Islet of Langerhans (tissue), 1 donor: Measurements from ENCODE around the gene CCNL2.
"Not testable (repeated sequence)": the region's sequence is repeated elsewhere in the genome, so short reads cannot be mapped to it uniquely, and the experiment has no call there.

Experiments
- FAIRE-seq: peaks from one replicate; lab custom pipeline; 2011; peaks lifted over from hg19 to GRCh38; lab: Jason Lieb, UNC

The CCNL2 gene

DNA sequence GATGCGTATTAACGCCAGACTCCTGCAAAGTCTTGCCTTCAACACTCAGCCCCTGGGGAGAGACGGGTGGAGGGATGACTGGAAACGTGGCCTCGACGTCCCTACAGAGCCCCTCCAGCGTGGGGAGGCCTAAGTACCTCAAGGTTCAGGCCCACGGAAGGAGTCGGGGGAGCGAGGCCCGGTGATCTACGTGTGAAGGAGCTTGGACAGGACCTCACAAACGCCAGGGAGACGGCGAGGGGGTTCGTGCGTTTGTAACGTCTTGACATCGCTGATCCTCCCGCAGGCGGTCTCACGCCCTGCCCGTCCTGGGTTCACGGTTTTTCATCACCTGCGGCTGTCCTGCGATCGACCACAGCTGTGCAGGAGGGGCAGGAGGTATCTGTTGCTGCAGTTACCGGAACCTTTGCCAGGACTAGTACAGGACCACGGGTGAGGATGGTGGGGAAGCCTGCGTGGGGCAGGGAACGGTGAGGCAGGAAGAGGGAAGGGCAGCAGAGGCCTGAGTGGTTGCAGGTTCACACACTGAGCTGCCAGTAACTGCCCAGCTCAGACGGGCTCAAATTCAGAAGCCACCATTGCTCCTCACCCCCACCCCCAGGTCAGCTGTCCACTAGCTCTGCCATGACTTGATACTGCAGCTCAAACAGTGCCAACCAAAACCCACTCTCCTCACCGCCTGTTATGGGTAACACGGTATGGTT, 889 bp upstream of the CCNL2 start:
- no peak for FAIRE-seq

DNA sequence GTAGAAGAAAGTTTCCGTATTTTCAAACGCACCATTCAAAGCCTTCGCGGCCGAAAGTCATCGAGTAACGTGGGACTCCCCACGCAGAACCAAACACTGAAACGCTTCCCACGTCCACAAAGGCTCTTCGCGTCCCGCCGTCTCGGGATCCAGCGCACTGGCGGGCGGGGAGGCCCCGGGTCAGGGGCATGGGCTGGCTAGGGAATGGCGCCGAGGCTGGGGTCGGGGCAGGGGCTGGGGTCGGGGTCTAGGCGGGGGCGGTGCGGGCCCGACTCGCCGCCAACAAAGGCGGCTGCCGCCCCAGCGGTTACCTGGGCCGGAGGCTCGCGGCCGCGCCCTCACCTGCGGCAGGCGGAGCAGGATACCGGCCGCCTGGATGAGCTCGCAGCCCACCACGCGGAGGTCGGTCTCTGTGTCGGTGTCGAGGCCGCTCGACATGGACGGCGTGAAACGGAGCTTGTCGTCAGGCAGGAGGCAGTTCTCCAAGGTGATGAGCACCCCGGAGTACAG, 403 bp downstream of the CCNL2 start:
- FAIRE-seq = no peak

DNA sequence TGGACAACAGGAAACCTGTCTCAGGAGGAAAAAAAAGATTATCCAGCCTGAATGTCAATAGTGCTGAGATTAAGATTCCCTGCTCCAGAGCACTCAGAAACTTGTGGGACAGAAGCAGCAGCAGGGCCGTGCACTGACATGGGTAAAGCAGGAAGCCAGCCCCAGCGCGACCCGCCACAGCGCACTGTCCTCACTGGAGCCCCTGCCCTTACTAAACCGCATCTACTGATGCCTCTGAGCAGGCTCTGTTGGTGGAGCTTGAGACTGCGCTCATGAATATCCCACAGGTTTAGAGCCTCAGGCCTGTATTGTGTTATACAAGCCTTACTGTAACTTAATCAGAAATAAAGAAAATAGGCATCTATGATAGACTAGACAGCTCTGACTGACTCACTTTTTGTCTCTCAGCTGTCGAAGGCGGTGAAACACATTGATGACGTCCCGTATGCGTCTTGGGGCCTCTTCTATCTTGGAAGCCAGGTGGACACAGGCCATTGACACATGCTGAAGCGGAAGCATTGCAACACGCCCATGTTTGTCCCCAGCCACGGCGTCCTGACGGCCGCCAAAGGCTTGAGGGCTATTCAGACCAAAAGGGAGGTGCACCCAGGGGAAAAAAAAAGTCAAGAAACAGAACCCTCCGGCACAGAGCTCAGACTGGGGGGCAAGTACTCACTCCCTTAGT, 1.2 kb downstream of the CCNL2 start:
- no peak for FAIRE-seq

DNA sequence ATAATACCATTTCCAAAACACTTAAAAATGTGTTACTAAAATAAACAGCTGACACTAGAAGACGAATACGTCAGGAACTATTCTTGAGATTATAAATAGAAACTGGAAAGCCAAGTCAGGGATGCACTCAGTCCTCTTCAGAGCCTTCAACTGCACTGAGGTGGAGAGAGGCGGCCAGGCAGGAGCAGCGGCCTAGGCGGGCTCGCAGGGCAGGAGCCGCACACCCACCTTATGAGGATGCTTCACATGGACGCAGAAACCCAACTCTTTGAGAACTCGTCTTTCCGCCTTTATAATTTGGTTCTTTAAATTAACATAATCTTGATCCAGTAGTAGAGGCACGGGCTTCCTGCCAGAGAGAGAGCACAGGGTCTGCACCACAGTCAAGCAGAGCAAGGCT, 4.0 kb downstream of the CCNL2 start:
- no peak for FAIRE-seq

DNA sequence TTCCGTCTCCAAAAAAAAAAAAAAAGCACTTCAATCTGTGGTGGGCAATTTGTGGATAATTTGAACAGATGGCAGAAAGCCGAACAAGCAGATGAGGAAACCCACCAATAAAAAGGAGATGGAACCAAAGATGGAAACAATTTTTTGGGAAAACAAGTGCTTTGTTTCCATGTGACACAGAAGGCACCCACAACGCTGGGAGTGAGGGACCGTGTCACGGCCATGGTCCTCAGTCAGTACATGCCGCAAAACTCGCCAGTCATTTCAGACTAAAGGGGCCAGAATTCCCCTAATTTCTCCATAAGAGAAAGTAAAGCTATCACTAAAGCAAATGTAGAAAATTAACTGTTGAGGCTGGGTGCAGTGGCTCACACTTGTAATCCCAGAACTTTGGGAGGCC, 5.0 kb downstream of the CCNL2 start:
- FAIRE-seq = no peak

DNA sequence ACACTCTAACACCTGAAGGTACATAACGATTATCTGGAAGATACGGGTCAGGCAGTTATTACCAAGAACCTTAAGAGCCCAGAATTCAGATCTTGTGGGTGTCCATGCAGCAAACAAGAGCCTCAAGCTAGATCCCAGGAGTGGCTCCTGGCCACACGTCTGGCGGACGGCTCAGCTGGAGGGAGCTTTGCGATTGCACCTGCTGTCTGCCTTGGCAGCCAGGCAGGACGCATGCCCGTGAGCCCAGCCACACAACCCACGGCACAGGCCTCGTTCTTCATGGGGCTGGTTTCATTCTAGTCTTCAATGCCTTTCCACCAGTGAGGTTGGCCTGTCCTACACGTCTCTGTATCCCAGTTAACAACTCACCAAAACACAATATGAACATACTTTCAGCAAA, 5.7 kb downstream of the CCNL2 start:
- FAIRE-seq = no peak

DNA sequence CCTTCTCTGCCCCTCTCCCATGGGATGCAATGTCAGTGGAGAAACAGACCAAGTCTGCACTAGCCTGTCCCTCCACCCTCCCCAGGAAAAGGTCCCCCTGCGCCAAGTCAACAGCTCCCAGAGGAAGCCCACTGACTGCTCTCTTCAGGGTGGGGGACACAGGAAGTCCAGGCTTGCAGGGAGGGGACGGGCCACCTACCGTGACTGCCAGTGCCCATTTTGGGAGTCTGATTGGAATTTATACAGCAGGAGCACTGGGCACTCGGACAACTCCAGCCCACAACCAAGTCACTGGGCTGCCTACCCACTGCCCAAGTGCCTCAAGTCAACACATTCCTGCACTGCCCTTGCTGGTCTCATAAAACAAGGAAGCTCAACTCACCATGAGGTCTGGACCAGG, 6.1 kb downstream of the CCNL2 start:
- FAIRE-seq = no peak

DNA sequence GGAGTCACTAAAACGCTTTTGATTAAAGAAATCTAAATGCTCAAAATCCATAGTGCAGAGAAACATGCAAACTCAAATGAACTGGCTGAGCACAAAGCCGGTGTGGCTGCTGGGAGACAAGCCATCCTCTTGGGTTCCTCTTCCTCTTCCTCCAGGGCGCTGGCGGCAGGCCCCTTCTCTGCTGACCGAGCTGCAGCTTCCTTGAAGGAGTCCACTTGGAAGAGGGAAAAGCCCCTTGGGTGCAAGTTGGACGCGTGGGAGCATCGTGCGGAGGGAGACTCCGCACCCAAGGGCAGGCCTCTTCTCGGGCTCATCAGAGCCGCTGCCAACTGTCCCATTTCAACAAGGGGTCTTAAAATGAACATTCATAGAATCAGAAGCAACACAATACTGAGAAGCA, 7.9 kb downstream of the CCNL2 start:
- FAIRE-seq = no peak

DNA sequence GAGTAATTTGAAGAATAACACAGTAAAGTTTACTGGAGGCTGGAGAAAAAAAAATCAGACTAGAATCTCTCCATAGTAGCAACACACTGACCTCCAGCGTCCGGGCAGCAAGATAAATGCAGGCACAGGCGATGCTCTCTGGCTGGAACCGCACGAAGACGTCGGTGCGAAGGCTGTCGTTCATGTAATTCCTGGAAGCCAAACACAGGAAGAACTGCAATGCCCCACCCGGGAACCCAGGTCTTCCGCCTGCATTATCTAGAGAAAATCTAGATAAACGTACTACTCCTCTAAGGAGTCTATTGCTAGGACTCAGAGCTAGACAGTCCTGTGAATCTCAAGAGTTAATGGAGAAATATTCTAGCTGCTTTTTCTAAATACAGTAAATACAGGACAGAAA, 8.5 kb downstream of the CCNL2 start:
- no peak for FAIRE-seq

DNA sequence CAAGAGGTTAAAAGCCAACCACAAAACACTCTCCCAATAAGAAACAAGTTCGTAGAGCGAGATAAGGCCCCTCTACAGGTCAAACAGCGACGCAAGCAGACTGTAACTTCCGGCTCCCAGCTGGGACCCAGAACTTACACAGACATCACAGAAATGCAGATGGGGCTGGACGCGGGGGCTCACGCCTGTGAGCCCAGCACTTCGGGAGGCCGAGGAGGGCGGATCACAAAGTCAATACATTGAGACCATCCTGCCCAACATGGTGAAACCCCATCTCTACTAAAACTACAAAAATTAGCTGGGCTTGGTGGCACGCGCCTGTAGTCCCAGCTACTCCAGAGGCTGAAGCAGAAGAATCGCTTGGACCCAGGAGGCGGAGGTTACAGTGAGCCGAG, 11.1 kb downstream of the CCNL2 start:
- FAIRE-seq = no peak

DNA sequence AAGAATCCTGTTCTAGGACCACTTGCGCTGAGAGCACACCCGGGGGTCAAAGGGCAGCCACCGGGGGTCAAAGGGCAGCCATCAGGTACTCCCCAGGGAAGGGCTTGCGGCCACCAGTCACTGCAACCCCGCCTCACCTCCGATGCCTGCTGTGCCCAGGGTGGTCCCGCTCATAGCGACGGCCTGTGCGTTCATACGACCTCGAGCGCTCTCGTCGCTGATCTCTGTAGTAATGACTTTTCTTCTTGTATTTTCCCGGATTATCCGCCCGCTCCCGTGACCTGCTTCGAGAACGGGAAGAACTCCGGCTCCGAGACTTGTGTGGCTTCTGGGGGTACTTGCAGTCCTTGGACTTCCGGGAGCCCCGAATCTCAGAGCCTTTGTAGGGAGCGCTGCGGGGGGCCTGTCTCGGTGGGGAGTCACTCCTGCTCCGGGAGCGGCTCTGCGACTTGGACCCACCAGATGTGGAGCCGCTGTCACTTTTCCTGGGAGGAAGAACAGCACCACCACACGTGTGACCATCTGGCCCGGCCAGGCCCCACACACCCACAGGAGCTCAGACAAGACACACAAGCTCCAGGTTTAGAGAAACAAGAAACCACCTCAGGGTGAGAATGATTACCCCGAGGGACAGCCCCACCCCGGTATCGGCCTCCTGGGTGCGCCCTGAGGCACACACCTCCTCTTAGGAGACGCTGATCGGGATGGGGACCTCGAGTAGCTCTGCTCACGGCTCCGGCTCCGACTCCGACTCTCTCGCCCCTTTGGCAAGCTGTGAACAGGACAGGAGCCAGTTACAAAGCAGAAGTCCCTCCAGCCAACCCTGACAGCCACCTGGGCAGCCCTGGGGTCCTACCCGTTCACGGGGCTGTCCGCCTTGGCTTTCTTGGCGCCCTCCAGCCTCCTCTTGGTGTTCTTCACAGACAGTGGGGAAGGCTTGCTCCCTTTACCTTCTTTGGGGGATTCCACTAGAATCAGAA, 11.7 kb downstream of the CCNL2 start:
- FAIRE-seq = no peak

DNA sequence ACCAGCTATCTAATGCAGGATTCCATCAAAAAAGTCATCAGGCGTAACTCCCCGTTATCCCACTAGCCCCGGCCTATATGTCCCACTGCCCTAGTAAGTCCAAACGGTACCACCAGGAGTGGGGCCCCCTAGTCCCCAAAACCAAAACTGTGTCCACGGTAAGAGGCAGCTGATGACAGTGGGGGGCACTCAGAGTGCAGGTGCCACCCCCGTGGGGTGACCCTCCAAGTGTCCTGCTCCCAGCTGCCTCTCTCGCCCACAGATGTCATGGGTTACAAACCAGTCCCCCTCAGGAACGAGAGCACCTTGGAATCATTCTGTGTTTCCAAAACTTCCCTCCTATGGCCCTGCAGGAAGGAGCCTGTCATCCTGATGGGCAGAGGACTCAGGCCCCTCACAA, 13.2 kb downstream of the CCNL2 start:
- no peak for FAIRE-seq

DNA sequence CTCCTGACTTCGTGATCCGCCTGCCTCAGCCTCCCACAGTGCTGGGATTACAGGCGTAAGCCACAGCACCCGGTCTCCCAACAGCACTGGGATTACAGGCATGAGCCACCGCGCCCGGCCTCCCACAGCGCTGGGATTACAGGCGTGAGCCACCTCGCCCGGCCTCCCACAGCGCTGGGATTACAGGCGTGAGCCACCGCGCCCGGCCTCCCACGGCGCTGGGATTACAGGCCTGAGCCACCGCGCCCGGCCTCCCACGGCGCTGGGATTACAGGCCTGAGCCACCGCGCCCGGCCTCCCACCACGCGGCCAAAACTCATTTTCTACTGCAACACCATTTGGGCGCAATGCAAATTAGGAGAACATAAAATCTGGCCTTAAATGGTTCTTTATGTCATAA, 13.8 kb downstream of the CCNL2 start:
- FAIRE-seq = not testable (repeated sequence)

DNA sequence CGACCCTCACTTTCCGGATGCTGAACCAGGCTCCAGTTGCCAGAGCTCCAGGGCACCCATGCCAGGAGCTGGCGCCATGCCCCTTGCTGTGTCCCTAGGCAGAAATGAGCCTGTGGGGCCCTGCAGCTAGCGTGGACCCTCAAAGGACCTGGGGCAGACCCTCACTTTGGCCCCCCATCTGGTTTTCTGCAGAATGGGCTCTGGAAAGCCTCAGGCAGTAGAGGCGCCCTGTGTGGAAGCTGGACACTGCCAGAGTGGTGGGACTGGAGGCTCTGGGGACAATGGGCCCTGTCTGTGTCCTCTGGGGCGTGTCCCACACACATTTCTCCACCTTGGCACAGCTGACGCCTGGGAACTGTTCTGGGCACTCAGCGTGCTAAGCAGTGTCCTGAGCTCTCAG, 17.8 kb downstream of the CCNL2 start:
- no peak for FAIRE-seq

DNA sequence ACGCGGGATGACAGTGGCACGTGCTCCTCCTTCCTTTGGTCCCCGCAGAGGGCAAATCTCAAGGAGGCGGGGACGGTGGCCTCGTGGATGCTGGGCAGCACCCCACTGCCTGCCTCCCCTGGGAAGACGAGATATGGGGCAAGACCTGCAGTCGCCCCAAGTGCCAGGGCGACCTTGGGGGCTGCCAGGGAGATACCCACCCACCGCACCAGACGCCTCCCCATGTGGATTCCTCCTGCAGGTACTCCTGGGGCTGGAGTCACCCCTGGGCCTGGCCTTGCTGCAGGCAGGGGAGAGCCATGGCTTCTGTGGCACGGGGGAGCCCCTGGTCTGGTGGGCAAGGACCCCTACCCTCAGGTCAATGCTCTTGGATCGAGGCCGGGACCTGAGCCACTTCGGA, 18.3 kb downstream of the CCNL2 start:
- no peak for FAIRE-seq

DNA sequence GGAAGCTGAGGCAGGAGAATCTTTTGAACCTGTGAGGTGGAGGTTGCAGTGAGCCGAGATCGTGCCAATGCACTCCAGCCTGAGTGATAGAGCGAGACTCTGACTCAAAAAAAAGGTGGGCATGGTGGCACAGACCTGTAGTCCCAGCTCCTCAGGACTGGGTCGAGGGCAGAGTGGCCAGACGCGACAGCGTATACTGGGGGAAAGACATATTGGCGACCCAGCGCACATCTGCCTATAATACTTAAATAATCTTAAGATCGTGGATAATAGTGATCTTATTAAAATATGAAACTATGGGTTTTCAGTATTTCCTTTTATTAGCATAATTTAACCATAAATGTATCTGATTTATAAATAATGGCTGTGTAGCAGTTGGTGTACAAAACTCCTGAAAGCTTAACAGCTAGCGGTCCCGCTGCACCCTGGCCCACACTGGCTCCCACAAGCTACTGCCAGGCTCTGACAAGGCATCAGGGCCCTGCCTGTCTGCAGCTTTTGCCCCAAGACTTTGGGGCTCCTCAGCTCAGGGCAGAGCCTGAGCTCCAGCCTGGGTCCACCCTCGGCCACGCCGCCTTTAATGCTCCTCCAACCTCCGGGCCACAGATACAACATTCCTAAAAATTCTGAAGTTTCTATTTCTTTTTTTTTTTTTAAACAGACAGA, 21.5 kb downstream of the CCNL2 start:
- no peak for FAIRE-seq

DNA sequence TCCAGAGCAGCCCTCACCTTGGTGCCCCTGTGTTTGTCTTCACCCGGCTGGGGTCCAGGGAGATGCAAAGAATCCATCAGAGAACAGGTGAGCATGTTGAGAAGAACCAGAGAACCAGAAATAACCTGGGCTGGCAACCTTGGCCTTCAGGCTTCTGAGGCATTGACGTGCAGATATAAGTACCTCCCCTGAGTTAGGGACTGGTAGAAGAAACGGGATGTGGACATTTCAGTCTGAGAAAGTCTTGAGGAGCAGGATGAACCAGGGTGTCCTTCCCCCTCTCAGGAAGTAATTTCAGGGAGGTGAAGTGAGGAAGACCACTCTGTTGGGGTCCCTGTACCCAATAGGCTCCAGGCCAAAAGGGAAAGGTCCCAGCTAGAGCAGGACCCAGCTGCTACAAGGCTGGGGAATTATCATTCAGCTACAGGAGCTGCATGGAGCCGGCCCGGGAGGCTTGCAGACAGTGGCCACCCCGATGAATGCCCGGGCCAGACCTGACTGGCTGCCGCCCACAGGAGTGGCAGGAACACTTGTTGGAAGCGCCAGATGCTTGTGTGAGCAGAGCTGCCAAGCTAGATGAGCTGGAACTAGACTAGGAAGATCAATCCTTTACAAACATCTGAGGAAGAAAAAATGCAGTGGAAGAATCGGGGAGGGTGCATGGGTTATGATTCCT, 22.4 kb downstream of the CCNL2 start:
- no peak for FAIRE-seq

DNA sequence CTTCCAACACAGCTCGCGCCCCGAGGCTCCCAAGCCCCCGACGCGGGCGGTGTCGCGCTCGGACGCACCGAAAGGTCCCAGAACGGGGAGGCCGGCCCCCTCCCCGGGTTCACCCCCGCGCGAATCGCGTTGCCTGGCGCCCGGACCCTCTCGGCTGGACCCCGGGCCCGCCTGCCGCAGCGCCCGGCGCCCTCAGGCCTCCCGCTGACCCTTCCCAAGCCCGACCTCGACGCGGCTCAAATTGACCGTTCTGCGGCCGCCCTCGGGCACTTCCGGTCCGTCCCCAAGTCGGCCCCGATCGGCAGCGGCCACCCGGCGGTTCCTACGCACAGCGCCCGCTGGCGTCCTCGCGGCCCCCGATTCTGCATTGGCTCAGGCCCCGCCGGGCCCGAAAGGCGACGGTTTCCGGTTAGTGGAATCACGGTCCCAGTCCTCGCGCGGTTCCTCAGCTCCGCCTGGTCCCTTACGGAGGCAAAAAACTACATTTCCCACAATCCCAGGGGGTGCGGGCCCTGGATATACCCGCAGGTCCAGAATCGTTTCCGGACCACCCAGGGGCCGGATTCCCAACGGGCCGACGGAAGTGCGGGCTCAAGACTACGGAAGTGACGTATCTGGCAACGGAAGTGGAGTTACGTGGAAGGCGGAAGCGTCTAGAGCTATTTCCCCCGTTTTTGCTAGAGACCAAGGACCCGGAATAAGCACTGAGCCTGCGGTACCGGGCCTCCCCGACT, 24.0 kb downstream of the CCNL2 start, which contains the start of gene AURKAIP1:
AURKAIP1 (minus strand) TSS at position 279 of the 734 bp plus-strand sequence. CDS start 451 bp downstream, outside the sequence.
- peak; percentile 98 for FAIRE-seq

DNA sequence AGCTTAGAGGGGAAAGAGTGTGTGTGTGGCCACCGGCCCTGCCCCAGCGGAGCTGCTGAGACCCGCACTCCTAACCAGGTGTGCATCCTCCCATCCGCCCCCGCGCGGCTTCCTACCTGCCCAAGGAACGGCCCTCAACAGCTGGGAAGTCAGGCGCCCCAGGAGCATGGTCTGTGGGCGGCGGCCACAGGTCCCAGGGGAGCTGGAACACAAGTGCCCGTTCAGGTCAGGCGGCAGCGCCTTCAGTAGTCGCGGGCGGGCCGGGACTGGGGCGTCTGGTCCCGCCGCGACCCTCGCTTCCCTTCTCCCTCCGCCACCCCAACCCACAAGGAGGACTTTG, 24.6 kb downstream of the CCNL2 start:
- no peak for FAIRE-seq

DNA sequence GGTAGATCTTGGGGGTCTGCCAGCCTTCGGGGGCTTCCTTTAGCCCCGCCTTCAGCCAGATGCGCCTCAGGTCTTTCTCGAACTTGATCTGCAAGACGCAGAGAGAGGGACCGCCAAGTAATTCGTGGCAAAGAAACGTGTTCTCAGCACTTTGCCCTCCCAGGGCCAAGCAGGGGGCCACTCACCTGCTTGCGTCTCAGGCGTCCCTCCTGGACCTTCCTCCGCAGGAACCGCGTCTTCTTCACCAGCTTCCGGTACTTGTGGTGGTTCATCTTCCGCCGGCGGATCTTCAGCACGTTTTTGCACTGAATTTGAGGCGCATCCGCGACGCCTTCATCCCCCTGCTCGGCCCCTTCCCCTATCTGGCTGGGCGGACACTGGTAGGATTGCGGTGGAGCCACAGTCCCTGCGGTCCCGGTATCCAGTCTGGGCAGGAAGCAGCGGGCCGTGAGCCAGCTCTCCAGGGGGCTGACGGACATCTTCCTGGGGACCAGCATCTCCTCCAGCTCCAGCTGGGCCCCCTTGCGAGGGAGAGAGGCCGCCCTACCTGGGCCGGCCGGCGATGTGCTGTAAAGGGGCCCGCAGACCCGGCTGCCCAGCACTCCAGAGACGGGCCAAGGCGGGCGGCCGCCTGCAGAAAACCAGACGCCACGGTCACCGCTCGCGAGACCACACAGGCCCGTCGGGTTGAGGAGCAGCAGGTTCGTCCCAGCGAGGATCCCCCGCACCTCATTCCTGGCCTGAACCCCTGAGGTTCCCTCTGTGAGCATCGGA, 25.1 kb downstream of the CCNL2 start:
- no peak for FAIRE-seq
